Uterus (tissue), 4 donors: ENCODE measurements around the gene UBE2Q1. TPM values are rescaled to one million over a fixed set of nuclear protein-coding genes. Genes with fewer than 3 reads are reported as not detected.

ENCODE experiments used
- DNase-seq, 2 donors: peaks; one replicate each; pipeline ENCODE4 v3.0.0-alpha.2; 2019 to 2020
- H3K27ac ChIP-seq, 2 donors: fragments of 200-600 bp; sonication (generic); 1 replicate in 1 of 2; 2 replicates in 1 of 2; pipeline ENCODE4 v1.5.1; 2016 to 2018
- H3K27me3 ChIP-seq, 2 donors: fragments of 200-600 bp; sonication (generic); one replicate each; pipeline ENCODE4 v1.5.1; 2018 to 2019; ENCODE audit warnings: control low read depth in 1 of 2
- H3K36me3 ChIP-seq, 2 donors: fragments of 200-600 bp; sonication (generic); one replicate each; pipeline ENCODE4 v1.5.1; 2019; ENCODE audit warnings: control low read depth in 1 of 2
- H3K4me1 ChIP-seq, 2 donors: fragments of 200-600 bp; sonication (generic); one replicate each; pipeline ENCODE4 v1.5.1; 2018 to 2019; ENCODE audit warnings: control low read depth in 1 of 2
- H3K4me3 ChIP-seq, 2 donors: fragments of 200-600 bp; sonication (generic); 1 replicate in 1 of 2; 2 replicates in 1 of 2; pipeline ENCODE4 v1.5.1; 2018 to 2019; ENCODE audit warnings: mild to moderate bottlenecking in 1 of 2
- H3K9me3 ChIP-seq, 2 donors: fragments of 200-600 bp; sonication (generic); one replicate each; pipeline ENCODE4 v1.5.1; 2019; ENCODE audit warnings: control low read depth in 1 of 2
- CTCF ChIP-seq, 4 experiments: fragments of 200-600 bp in 2 of 4; fragments of 450-650 bp in 2 of 4; sonication (generic) in 2 of 4; IDR thresholded peaks; one replicate each; pipeline ENCODE4 v1.5.1; 2016 to 2019; ENCODE audit warnings: antibody characterized with exemption in 4 of 4, mild to moderate bottlenecking in 2 of 4, moderate library complexity in 1 of 4
- POLR2A ChIP-seq, 2 donors: fragments of 450-650 bp; IDR thresholded peaks; one replicate each; pipeline ENCODE4 v1.6.1; 2016; ENCODE audit warnings: antibody characterized with exemption in 2 of 2, mild to moderate bottlenecking in 1 of 2, moderate library complexity in 1 of 2
- intact Hi-C: fragments of 100-400 bp; cut with DNase I; formaldehyde crosslinking; loops from one replicate; pipeline ENCODE4 v1.15.1; 2023; ENCODE audit warnings: low total_unique reads
- total RNA-seq, 4 donors: library from RNA; depleted of rRNA in 3 of 4; stranded (reverse); fragments of >200 nt in 3 of 4; gene quantifications; one replicate each; pipeline versions ENCODE4 v1.1.0 to v1.2.4, GENCODE V29; 2014 to 2023
- donor health status: DM: yes; HTN: yes; CAD: no.

Gene UBE2Q1
- total RNA-seq, 4 donors from 2014 or later, result 5.4 to 69.7 (median 28.4) TPM

GRCh38 chr1:154558720-154559465 is 431 bp upstream of the UBE2Q1 start:
- peaks cover 0 to 10% of the 10 kb centered on the region in 2 donors for H3K4me1 ChIP-seq
- DNase-seq, result peak; percentile 98 to 99
- TF ChIP-seq POLR2A (IDR thresholded peaks at IDR 0.05) (peak; percentile 15 to 62), CTCF (IDR thresholded peaks at IDR 0.05) (peak in 1 of 4 experiments; percentile 36)
- peak overlapping the region; percentile 51 to 81 for H3K4me3 ChIP-seq
- peak overlapping the region; percentile 89 to 91 for H3K27ac ChIP-seq
- no peaks in the 10 kb centered on the region for H3K27me3 ChIP-seq
- H3K9me3 ChIP-seq, result no peaks in the 10 kb centered on the region
- no peaks in the 10 kb centered on the region for H3K36me3 ChIP-seq
- intact Hi-C loops, result no loop called here

- Histone ChIP-seq H3K27me3 (no peaks in the 10 kb centered on the region), H3K4me3 (peak overlapping the region; percentile 81 to 83), H3K4me1 (peaks cover 0 to 10% of the 10 kb centered on the region in 2 donors), H3K9me3 (no peaks in the 10 kb centered on the region), H3K36me3 (no peaks in the 10 kb centered on the region), H3K27ac (peak overlapping the region; percentile 89 to 91)
- no peak for DNase-seq
- intact Hi-C loops, result no loop called here
- TF ChIP-seq POLR2A (IDR thresholded peaks at IDR 0.05) (no peak), CTCF (IDR thresholded peaks at IDR 0.05) (no peak)
These were observed 1.1 kb downstream of the UBE2Q1 start for GRCh38 chr1:154557248-154557938.

GRCh38 chr1:154556422-154556821 is 2.0 kb downstream of the UBE2Q1 start:
- Histone ChIP-seq H3K27ac (peak overlapping the region; percentile 20 to 29), H3K4me3 (peak overlapping the region in 1 of 2 donors; percentile 83), H3K27me3 (no peaks in the 10 kb centered on the region), H3K9me3 (no peaks in the 10 kb centered on the region), H3K4me1 (peaks cover 0 to 10% of the 10 kb centered on the region in 2 donors), H3K36me3 (no peaks in the 10 kb centered on the region)
- intact Hi-C loops, result no loop called here
- no peak for TF ChIP-seq POLR2A (IDR thresholded peaks at IDR 0.05)
- no peak for TF ChIP-seq CTCF (IDR thresholded peaks at IDR 0.05)
- DNase-seq, result no peak

- TF ChIP-seq POLR2A (IDR thresholded peaks at IDR 0.05), result no peak
- no peak for TF ChIP-seq CTCF (IDR thresholded peaks at IDR 0.05)
- Histone ChIP-seq H3K36me3 (no peaks in the 10 kb centered on the region), H3K27me3 (no peaks in the 10 kb centered on the region), H3K9me3 (no peaks in the 10 kb centered on the region), H3K27ac (no peak overlapping the region), H3K4me1 (peaks cover 0 to 10% of the 10 kb centered on the region in 2 donors), H3K4me3 (no peak overlapping the region)
- DNase-seq, result no peak
- intact Hi-C loops, result no loop called here
These were observed 5.1 kb downstream of the UBE2Q1 start for GRCh38 chr1:154553056-154554030.
